Measurements from ENCODE around the gene STXBP1.
"Not testable (repeated sequence)": the region's sequence is repeated elsewhere in the genome, so short reads cannot be mapped to it uniquely, and the experiment has no call there.

Gene STXBP1

GRCh38 chr9:127578627-127578951, 33.5 kb upstream of the STXBP1 start:
- no peak for DNase-seq

DNA sequence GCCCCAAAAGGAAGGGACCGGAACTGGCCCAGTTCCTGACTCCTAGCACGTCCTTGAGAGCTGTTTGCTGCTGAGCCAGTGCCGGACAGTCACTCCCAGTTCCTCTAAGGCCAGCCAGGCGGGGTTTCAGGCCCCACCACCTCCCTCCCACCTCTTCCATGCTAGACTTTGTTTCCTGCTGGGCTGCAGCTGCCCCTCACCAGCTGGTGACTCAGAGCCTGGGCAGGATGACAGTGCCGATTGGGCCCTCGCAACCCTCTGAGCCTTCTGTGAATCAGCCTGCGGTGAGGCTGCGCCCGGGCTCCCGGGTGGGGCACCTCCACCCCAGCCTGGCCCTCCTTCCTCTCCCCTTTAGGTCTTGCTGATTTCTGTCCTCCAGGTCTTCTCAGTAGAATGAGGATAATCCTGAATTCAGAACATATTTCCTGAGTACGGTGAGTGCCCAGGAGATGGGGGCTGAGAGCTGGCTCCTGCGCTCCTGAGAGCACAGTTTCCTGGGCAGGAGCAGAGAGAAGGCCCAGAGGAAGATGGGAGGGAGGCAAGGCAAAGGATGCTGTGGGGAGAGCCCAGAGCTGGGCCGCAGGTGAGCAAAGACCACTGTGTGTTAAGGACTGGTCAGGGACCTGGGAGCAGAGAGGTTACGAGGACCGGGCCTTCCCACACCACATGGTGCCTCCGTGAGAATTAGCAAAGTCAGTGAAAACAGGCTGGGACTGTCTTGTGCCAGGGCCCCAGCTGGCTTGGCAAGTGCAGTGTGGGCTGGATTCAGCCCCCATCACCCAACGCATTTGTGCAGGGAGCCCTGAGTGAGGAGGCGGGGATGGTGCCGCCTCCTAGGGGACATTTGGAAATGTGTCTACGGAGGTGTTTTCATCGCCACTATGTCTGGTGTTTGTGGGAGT, 32.9 kb upstream of the STXBP1 start:
- peak; percentile 90 for DNase-seq

DNA sequence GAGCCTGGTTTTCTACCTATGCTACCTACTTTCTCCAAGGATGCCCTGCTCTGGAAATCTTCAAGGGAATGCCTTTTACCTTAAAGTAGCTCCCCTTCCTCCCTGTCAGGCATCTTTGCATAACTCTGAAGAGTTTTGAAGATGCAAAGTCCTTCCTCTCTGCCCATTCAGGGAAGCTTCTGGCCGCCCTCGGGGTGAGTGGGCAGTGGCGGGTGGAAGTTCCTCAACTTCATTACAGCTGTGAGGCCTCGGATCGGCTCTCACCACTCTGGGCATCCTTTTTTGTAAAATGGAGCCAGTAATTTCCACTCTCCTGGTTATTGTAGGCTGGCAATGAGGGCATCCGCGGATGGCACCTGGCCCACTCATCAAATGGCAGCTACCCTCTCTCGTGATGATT, 31.7 kb upstream of the STXBP1 start:
- no peak for DNase-seq

DNA sequence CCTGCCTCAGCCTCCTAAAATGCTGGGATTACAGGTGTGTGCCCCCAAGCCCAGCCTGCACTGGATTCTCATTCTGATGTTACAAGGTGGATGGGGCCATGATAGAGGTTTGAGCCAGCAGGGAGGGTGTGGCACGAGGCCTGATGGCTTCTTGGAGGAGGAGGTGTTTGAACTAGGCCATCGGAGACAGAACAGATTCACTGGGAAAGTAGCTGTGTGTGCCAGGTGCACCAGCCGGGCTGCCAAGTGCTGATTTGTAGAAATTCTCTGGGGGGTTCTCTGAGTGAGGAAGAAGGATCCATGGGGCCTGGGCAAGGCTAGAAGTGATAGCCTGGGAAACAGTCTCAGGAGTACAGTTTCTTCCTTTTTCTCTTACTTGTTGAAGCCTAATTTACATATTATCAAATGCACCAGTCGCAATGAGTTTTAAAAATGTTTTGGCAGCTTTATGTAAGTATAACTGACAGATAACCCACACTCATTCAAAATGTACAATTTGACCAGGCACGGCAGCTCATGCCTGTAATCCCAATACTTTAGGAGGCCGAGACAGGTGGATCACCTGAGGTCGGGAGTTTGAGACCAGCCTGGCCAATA, 31.1 kb upstream of the STXBP1 start:
- no peak for DNase-seq

DNA sequence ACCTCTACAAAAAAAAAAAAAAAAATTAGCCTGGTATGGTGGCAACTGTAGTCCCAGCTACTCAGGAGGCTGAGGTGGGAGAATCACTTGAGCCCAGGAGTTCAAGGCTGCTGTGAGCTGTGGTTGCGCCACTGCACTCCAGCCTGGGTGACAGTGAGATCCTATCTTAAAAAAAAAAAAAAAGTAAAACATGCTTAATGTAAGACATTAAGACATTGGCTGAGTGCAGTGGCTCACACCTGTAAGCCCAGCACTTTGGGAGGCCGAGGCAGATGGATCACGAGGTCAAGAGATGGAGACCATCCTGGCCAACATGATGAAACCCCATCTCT, 27.6 kb upstream of the STXBP1 start:
- DNase-seq = not testable (repeated sequence)

GRCh38 chr9:127585161-127585819, 26.8 kb upstream of the STXBP1 start:
- no peak for DNase-seq

GRCh38 chr9:127586096-127586495, 26.0 kb upstream of the STXBP1 start:
- DNase-seq = no peak

GRCh38 chr9:127586537-127586936, 25.5 kb upstream of the STXBP1 start:
- peak; percentile 85 for DNase-seq

GRCh38 chr9:127587966-127588365, 24.1 kb upstream of the STXBP1 start:
- DNase-seq = no peak

DNA sequence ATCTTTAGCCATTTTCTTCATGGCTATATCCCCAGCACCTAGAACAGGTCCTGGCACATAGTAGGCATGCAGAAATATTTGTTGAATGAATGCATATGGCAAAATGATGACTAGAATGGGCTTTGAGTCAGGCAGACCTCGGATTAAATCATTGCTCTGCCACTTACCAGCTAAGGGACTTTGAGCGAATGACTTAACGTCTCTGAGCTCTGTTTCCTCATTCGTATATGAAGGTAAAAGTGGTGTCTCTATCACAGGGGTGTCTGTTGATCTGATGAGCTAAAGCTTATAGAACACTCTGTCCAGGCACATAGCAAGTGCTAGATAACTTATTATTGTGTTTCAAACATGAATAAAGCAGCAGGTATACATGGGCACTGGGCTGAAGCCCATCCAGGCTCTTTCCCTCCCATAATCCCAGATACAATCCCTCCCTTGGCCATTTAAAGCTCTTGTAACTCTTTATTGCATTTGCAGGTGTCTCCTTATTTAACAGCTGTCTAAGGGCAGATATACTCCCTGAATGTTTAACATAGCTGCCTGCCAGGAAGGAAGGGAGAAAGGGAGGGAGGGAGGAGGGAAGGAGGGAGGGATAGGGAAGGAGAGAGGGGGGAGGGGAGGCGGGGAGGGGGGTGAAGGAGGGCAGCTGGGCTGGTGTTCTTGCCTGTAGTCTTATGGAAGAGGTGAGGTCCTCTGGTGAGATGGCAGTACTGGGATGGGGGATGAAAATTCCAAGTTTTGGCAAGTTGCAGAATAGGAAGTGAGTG, 23.2 kb upstream of the STXBP1 start:
- no peak for DNase-seq

DNA sequence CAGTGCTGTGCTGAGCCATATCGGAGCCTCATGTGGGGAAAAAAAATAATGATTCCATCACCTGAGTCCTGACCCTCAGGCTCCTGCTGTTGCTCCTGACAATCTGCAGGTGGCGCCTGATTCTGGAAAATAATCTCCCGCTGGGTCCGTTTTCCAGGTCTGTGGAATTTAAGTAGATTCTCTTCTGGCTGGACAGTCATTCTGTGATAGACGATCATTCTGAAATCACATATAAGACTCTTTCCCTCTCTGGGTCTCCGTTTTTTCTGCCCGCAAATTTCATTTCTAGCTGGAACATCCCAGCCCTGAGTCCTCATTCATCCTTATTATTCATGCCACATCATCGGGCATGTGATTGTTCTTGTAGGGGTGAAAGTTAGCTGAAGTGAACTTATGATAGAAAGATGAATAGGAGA, 22.1 kb upstream of the STXBP1 start:
- DNase-seq = peak; percentile 70

DNA sequence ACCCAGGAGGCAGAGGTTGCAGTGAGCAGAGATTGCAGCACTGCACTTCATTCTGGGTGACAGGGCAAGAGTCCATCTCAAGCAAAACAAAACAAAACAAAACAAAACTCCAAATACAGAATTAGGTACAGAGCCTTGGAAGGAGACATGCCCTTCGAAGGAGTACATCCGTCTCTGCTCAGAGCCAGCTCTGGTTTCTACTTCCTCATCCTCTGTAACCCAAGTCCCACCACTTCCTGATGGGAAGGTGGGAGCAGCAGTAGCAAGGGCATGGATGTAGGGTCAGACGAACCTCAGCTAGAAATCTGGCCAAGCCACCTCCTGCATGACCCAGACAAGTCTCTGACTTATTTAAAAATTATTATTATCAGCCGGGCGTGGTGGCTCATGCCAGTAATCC, 16.5 kb upstream of the STXBP1 start:
- no peak for DNase-seq

DNA sequence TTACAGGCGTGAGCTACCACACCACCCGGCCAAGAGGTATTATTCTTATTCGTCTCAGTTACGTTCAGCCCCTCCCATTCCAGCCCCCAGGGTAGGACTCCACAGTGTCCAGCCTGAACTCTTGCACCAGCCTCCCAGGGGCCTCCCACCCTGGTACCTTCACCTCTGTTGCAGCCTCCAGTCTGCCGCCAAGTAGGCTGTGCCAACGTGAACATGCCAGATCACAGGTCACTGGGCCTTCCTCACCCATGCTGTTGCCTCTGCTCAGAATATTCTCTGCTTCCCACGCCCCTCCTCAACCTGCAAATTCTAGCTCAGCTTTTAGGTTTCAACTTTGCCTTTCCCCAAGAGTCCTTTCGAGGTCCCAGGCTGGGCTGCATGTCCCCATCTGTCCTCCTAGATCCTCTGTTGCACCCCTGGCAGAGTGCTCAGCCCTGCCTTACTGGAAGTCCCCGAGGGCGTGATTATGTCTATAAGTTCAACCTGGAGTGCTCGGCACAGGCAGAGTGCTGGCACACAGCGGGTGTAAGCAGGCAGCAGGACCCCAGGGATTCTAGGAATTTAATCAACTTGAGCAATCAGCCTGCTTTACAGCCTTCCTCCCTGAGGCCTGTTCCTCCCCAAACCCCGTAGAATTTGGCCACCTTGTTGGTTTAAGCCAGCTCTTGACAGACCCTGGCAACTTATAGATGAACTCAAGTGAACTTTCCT, 13.1 kb upstream of the STXBP1 start:
- no peak for DNase-seq

DNA sequence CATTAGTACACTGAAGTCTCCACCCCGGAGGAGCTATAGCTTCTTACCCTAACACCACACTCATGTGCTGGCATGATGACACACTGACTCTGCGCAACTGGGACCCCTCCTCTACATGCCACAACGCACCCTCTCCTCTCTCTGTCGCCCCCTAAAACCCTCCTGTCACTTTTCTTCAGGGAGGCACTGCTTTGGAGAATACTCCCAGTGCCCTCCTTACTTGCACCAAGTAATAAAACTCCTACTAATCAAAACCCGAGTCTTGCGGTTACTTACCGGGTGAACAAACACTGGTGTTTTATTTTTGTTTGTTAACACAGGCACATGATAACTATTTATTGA, 12.6 kb upstream of the STXBP1 start:
- DNase-seq = no peak

DNA sequence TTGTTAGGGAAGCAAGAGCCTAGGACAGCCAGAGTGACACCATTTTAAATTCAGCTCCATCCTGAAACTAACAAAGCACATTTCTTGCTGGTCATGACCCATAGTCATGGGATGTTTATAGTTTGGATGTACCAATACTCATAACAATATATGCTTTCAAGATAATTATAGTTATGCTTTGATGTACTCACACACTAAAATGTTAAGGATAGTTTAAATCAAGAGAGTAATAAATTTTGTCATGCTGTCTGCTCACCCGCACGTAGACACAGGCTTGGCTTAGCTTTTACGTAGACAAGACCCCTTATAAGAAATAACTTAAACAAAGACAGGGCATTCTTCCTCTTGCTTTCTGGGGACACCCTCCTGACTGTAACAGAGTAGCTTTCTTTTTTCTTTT, 8.9 kb upstream of the STXBP1 start:
- no peak for DNase-seq

DNA sequence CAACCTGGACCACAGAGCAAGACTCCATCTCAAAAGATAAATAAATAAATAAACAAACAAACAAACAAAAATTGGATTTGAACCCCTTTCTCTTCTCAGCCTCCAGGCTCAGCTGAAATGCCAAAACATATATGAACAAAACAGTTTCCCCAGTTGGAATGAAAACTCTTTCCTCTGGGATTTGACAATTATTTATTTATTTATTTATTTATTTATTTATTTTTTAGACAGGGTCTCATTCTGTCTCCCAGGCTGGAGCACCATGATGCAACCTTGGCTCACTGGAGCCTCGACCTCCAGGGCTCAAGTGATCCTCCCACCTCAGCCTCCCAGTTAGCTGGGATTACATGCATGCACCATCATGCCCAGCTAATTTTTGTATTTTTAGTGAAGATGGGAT, 6.0 kb upstream of the STXBP1 start:
- no peak for DNase-seq

GRCh38 chr9:127608104-127608966, 3.7 kb upstream of the STXBP1 start:
- DNase-seq = peak; percentile 90

- no peak for DNase-seq
These were observed 526 bp upstream of the STXBP1 start for GRCh38 chr9:127611603-127611898.

DNA sequence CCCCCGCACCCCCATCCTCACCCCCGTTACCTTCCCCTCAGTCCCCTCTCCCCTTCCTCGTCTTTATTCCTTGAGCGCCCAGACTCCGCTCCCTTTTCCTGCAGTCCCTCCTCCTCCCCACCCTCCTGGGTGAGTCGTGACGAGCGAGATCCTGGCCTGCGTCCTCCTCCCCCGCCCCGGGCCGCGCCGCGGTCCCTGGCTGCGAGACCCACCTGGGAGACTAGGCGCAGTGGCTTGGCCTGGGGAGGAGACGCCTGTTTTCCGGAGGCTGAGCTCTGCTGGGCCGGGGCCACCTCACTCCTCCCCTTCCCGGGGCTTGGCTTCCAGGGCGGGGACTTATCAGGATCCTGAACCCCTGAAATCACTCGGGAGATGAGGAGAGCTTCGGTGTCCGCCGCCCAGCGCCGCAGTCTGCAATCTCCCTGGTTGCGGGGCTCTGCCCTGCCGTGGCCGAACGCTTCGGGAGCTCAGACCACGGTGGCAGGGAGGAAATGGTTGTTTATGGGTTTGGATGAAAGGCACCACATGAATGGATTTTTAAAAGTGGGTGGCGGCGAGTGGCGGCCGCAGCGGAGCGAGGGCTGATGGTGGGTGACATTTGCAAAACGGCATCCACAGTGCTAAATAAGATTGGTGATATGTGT, 984 bp downstream of the STXBP1 start:
- DNase-seq = peak; percentile 77

DNA sequence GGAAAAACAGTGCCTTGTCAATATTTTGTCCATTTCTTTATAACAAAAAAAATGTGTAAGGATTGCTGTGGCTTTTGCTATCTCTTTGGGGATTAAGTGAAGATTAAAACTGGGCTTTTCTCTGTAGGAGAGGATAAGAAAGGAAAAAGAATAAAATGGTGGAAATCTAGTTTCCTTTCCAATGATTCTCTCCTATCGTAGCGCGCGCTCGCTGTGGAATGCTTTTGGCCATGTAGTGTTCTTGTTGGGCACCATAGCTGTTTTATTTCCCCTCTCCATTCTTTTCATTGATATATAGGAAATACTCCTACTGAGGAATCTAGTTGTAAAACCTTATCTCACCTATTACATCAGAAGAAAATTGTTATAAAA, 1.5 kb downstream of the STXBP1 start:
- DNase-seq = no peak

GRCh38 chr9:127614961-127615360, 2.9 kb downstream of the STXBP1 start:
- no peak for DNase-seq
